Measurements from ENCODE around the gene NR2F1.

The NR2F1 gene

DNA sequence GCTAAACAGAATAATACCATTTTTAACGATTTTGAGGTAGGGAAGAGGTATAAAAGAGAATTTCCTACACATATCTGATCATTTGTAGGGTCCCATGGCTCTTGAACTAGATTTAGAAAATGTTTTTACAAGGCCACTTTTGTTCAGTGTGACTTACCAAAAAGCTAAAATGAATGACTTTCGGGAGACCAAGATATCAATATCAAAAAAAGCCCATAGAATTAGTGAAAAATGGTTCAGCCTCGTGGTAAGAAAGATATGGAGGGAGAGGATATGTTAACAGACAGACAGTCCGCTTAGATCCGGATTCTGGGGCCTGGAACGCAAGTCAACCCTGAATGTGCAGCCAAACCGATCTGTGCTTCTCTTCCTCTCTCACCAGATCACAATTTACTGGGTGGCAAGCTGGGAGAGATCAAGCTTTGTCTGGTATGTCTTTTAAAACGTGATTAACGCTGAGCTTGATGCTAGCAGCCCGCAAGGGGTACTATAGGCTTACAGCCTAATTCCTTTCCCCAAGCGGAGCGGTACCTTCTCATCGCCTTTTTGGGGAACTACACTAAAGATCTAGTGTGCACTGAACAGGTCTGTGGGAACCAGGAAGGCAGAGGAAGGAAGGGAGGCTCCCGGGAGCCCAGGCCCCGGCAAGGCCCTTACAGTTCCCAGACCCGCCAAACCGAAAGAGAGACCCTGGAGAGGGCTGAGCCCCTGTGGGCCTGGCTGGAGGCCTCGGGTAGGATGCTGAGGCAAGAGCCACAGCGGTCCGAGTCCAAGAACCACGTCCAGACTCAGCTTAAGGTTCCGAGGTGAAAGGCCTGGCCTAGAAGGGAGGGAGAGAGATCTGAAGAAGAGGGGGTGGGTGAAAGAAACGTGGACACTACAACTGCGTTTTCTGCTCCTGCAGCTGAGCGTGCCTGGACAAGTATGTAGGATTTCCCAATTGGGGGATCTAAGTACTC, 4.9 kb upstream of the NR2F1 start:
- no peak for DNase-seq

DNA sequence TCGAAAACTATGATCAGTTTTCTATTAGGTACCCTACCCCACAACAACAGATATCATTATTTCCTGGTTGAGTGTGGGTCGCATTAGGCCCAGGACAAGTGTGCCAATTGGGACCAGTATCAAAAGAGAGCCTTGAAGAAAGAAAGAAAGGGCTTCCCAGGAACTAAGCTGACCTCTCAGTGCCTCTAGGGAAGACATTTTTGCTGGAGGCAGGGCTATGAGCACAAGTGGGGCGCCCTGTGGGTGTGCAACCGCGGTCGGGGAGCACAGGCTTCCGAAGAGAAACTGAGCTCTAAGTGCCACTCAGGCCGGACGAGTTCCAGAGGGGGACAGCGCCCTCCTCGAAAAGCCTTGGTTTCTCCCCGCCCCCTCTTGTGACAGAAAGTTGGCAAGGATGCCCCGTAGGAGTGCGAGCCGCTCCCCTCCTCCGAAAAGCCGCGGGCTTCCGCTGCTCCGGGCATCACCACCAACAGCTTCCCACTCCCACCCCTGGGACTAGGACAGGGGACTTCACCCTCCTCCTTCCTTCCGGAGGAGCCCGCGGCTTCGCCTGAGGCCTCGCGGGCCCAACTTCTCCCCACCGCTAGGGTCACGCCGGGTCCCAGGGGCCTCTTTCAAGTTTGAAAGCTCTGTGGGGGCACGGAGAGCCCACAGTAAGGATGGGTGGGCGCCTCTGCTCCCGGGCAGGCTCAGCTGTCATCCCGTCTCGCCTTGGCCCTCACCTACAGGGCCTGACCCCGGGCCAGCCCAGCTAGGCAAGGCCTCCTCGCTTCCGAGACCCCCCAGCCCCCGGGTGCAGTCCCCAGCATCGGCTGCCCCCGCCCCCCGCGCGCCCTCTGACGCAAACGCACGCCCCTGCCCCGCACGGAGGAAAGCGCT, 4.0 kb upstream of the NR2F1 start:
- no peak for DNase-seq

- DNase-seq = no peak
These were observed 3.3 kb upstream of the NR2F1 start for GRCh38 chr5:93579692-93580062.

DNA sequence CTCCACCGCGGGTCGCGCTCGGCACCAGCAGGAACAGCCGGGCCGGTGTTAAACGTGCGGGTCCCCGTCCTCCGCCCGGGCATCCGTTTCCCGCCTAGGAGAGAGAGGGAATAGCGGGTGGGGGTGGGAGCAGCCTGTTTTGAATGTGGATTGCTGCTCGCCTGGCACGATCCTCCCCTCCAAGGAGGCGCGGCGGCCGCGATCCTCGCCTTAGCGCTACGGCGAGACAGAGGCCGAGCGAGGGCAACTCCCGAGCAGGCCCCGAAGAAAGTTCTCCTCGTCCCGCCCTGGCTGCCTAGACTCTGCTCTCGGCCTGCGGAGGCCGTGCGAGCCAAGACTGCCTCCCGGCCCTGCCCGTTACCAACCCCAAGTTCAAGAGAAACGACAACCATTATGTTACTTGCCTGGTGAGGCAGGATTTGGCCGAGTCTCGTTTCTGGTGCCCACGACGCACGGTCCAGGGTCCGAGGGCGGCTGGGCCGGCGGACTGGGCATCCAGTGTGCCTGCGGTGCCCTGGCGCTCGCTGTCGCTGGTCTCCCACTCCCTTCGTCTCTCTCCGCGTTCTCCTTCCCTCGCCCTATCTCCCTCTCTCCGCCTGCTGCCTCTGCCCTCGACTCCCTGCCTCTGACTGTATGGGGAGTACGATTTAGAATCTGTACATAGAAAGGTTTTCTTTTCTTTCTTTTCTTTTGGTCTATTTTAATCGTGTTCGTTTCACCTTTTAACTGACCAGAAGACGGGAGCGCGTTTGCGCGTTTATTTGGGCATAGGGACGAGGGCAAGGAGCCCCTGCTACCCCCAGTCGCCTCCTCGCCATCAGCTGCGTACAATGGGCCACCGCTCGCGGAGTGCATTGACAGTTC, 2.7 kb upstream of the NR2F1 start:
- DNase-seq = no peak

DNA sequence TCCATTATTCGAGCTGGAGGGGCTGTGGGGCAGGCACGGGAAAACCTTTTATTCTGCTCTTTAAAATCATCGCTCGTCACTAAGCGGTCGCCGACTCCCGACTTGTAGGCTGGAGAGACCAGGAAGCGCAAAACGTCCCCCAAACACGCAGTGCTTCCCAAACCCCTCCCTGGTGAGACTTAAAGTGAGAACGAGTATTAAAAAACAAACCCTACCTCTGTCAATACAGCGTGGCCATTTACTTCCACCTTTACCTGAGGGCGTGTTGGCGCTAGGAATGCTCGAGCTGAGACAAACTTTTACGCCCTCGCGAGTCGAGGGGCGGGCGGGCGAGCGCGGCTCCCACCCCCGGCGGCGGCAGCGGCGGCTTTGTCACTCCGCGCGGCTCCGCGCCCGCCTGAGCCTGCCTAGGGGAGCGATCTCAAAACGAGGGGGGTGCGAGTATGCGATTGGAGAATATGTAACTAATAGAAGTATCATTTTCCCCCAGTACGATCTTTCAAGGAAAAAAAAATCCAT, 2.0 kb upstream of the NR2F1 start, which contains the start of gene NR2F1-AS1:
TSS of gene NR2F1-AS1 (minus strand) at position 293 of the 519 bp plus-strand sequence.
- DNase-seq = no peak

DNA sequence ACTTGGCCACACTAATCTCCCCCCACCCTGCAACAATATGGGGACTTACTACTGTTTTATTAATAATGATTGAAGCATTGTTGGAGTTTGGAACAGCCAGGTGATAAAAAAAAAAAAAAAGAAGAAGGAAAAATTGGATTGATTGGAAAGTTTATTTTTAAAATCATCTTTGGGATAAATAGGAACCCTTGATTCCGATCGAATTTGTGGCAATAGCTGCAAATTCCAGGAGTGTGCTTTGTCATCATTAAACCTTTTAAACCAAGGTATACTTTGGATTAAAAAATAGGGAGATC, 907 bp upstream of the NR2F1 start:
- no peak for DNase-seq

GRCh38 chr5:93583439-93583767, 381 bp downstream of the NR2F1 start:
- no peak for DNase-seq

DNA sequence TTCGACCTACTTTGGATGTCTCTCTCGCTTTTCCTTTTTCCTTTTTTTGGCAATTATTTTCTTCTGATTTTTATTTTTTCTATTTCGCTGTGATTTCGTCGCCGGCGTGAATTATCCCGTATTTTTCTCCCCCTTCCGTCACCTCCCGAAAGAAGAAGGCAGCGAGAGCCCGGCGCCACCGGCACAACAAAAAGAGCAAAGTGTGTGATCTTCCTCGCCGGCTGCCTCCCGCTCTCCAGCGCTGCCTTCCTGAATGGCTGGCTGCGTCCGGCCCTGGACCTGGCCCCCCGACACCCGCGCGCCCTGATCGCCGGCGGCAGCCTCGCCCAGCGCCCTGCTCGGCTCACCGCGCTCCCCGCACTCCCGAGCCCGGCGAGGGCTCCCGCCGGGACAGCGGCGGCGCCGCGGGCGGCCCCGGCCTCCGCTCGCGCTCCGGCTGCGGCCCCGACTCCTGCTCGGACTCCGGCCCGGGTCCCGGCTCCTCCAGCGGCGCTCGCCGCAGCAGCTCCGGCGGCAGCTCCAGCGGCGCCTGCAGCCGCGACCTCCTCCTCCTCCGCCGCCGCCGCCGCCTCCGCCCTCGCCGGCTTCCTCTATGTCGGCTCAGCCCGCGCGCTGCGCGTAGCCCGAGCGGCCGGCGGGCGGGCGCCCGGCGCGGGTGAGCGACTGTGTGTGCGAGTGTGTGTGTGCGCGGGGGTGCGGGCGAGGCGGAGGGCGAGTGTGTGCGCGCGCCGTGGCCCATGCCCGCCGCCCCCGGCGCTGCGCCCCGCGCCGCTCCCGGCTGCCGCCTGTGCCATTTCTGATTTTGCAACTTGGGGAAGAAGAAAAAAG, 960 bp downstream of the NR2F1 start:
- DNase-seq = no peak

DNA sequence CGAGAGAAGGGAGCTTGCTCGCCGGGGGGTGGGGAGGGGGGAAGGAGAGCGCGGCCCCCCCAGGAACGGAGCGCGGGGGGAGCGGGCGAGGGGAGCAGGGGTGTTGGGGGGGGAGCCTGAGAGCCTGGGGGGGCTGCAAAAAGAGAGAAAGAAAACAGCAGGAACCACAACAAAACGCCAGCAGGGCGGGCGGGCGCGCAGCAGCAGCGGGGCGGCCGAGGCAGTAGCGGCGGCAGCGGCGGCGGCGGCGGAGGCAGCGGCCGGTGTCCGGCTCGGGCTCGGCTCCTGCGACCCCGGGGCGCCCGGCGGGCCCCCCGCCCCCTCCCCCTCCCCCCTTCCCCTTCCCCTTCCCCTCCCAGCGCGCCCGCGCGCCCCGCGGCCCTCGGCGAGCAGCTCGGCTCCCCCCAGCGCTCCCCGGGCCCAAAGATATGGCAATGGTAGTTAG, 1.6 kb downstream of the NR2F1 start:
- DNase-seq = no peak

GRCh38 chr5:93585041-93585766, 2.2 kb downstream of the NR2F1 start:
- DNase-seq = no peak

- DNase-seq = no peak
These were observed 2.9 kb downstream of the NR2F1 start for GRCh38 chr5:93585767-93586385.

GRCh38 chr5:93586736-93587596, 3.9 kb downstream of the NR2F1 start:
- DNase-seq = no peak

DNA sequence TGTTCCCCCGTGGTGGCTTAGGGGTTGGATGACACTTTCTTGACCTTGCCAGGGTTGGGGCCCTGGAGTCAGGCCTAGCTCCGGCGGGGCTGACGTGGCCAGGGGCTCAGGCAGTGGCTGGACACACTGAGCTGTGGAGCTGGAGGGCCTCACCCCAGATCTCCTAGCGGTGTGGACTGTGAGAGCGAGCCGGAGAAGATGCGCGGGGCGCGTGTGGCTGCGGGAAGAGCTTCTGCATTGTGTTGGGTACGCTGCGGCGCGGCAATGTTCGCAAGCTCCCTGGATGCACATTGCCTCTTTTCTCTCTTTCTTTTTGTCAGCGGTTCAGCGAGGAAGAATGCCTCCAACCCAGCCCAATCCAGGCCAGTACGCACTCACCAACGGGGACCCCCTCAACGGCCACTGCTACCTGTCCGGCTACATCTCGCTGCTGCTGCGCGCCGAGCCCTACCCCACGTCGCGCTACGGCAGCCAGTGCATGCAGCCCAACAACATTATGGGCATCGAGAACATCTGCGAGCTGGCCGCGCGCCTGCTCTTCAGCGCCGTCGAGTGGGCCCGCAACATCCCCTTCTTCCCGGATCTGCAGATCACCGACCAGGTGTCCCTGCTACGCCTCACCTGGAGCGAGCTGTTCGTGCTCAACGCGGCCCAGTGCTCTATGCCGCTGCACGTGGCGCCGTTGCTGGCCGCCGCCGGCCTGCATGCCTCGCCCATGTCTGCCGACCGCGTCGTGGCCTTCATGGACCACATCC, 4.8 kb downstream of the NR2F1 start:
- DNase-seq = no peak

DNA sequence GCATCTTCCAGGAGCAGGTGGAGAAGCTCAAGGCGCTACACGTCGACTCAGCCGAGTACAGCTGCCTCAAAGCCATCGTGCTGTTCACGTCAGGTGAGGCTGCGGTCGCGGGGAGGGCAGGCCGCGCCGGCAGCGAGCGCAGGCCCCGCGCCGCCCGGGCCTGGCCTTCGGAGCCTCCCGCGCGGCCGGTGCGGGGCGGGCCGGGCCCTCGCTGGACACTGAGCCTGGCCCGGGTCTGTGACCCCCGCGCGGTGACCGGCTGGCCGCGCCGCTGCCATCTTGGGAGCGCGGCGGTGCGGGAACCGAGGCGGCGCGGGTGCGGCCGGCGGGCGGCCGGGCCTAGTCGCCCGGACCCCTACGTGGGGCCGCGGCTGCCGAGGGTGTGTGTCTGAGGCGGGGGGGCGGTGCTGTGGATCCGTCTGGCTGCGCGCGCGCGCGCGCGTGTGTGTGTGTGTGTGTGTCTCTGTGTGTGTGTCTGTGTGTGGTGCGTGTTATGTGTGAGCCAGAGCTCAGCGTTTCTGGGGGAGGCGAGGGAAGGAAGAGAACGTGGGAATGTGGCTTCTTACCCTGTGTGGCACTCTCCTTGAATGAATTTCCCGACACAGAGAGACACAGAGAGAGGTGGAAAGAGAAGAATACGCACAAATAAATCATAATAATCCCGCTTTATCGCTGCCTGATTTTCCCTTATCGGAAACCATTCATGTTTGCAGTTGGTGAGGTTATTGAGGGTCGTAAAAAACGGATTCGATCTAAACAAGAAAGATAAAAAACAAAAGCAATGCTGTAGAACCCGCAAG, 5.5 kb downstream of the NR2F1 start:
- DNase-seq = no peak

- DNase-seq = no peak
These were observed 6.3 kb downstream of the NR2F1 start for GRCh38 chr5:93589152-93589828.

GRCh38 chr5:93589829-93590215, 6.8 kb downstream of the NR2F1 start:
- no peak for DNase-seq

DNA sequence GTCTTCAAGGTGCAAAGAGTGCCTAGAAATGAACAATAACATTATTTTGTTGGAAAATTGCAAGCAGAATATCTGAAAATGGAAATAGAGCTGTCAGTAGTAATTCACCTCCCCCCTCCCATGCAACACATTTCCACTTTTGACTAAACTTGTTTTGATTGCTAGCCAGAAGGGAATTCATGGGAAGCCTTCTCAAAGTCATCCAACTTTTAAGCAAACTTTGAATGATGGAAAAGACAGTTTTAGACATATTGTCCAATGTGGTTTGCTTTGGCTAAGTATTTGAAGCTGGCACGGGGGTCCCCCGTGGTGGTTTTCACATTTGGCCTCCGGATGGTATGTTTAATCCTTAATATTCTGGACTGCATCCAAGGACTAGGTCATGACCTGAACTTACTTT, 7.5 kb downstream of the NR2F1 start:
- DNase-seq = no peak
